Thymus (tissue), 11 donors: ENCODE data around the gene ST6GALNAC6. TPM values are rescaled to one million over a fixed set of nuclear protein-coding genes. Genes with fewer than 3 reads are reported as not detected.

ENCODE experiments used
- DNase-seq, 9 donors: peaks; one replicate each; pipeline ENCODE4 v3.0.0-alpha.2; 2013; ENCODE audit warnings: low spot score in 9 of 9, low read depth in 6 of 9, missing footprints in 1 of 9
- H3K27ac ChIP-seq, 2 donors: one replicate each; pipeline ENCODE4 v1.5.1; 2013; ENCODE audit warnings: control low read depth in 1 of 2, low read depth in 1 of 2, low read length in 1 of 2, mild to moderate bottlenecking in 1 of 2, moderate library complexity in 1 of 2
- H3K27me3 ChIP-seq, 2 donors: one replicate each; pipeline ENCODE4 v1.5.1; 2013; ENCODE audit warnings: low read length in 1 of 2; ENCODE audit not compliant: control insufficient read depth in 2 of 2, insufficient read depth in 1 of 2
- H3K36me3 ChIP-seq, 2 donors: one replicate each; pipeline ENCODE4 v1.5.1; 2013; ENCODE audit warnings: low read length in 1 of 2, mild to moderate bottlenecking in 1 of 2, moderate library complexity in 1 of 2; ENCODE audit not compliant: control insufficient read depth in 2 of 2, insufficient read depth in 2 of 2
- H3K4me1 ChIP-seq, 2 donors: one replicate each; pipeline ENCODE4 v1.5.1; 2013; ENCODE audit warnings: low read length in 2 of 2; ENCODE audit not compliant: control insufficient read depth in 2 of 2, insufficient read depth in 2 of 2
- H3K4me3 ChIP-seq, 2 donors: one replicate each; pipeline ENCODE4 v1.5.1; 2013; ENCODE audit warnings: low read length in 2 of 2, control low read depth in 1 of 2, mild to moderate bottlenecking in 1 of 2
- H3K9me3 ChIP-seq, 2 donors: one replicate each; pipeline ENCODE4 v1.5.1; 2013; ENCODE audit warnings: low read length in 1 of 2, mild to moderate bottlenecking in 1 of 2; ENCODE audit not compliant: control insufficient read depth in 2 of 2, insufficient read depth in 1 of 2
- WGBS: extraction: QIAGEN DNeasy Blood & Tissue Kit; methylation state at CpG from one replicate; pipeline ENCODE4 v1.1.7; 2013; 5-methylcytosine and 5-hydroxymethylcytosine counted together
- polyA plus RNA-seq: library from polyadenylated mRNA; stranded (reverse); fragments of 200-250 nt; gene quantifications from one replicate; pipeline ENCODE4 v1.2.3, GENCODE V29; 2013
- total RNA-seq: library from RNA; stranded (reverse); fragments of 120-200 nt; gene quantifications from one replicate; pipeline ENCODE4 v1.2.4, GENCODE V29; 2013
- donor health status: healthy.

Gene ST6GALNAC6
- total and polyA plus RNA-seq, 2 donors = 16.2 to 42.8 TPM

GRCh38 chr9:127936347-127936852, 37.0 kb upstream of the ST6GALNAC6 start:
- Histone ChIP-seq H3K27me3 (peaks cover 0 to 5% of the 10 kb centered on the region in 2 donors), H3K36me3 (peaks cover 14 to 35% of the 10 kb centered on the region in 2 donors), H3K4me1 (peaks cover 20 to 43% of the 10 kb centered on the region in 2 donors), H3K27ac (no peak overlapping the region), H3K4me3 (peak overlapping the region in 1 of 2 donors; percentile 64), H3K9me3 (no peaks in the 10 kb centered on the region)
- no peak for DNase-seq
- WGBS = 92% methylated on average over 14 of the region's 14 CpGs

- peaks cover 4 to 11% of the 10 kb centered on the region in 2 donors for H3K27me3 ChIP-seq
- no peak overlapping the region for H3K4me3 ChIP-seq
- WGBS = 96% methylated on average over 4 of the region's 4 CpGs
- no peak for DNase-seq
- peaks cover 25 to 49% of the 10 kb centered on the region in 2 donors for H3K4me1 ChIP-seq
- no peaks in the 10 kb centered on the region for H3K9me3 ChIP-seq
- H3K36me3 ChIP-seq = peaks cover 8 to 29% of the 10 kb centered on the region in 2 donors
- no peak overlapping the region for H3K27ac ChIP-seq
Measured at GRCh38 chr9:127935765-127936221, 36.4 kb upstream of the ST6GALNAC6 start.

- H3K27ac ChIP-seq = no peak overlapping the region
- no peaks in the 10 kb centered on the region for H3K9me3 ChIP-seq
- peaks cover 32 to 57% of the 10 kb centered on the region in 2 donors for H3K4me1 ChIP-seq
- H3K27me3 ChIP-seq = peaks cover 8 to 19% of the 10 kb centered on the region in 2 donors
- 90% methylated on average over 11 of the region's 11 CpGs for WGBS
- no peak overlapping the region for H3K4me3 ChIP-seq
- peaks cover 8 to 21% of the 10 kb centered on the region in 2 donors for H3K36me3 ChIP-seq
- DNase-seq = no peak
Measured at GRCh38 chr9:127934986-127935385, 35.6 kb upstream of the ST6GALNAC6 start.

- peaks cover 0 to 1% of the 10 kb centered on the region in 2 donors for H3K9me3 ChIP-seq
- no peak overlapping the region for H3K27ac ChIP-seq
- peaks cover 32 to 57% of the 10 kb centered on the region in 2 donors for H3K4me1 ChIP-seq
- peaks cover 6 to 16% of the 10 kb centered on the region in 2 donors for H3K36me3 ChIP-seq
- DNase-seq = no peak
- peaks cover 8 to 26% of the 10 kb centered on the region in 2 donors for H3K27me3 ChIP-seq
- WGBS = 99% methylated on average over 4 of the region's 4 CpGs
- no peak overlapping the region for H3K4me3 ChIP-seq
Measured at GRCh38 chr9:127934248-127934647, 34.8 kb upstream of the ST6GALNAC6 start.

- H3K27ac ChIP-seq = no peak overlapping the region
- 58% methylated on average over 18 of the region's 18 CpGs for WGBS
- peaks cover 34 to 56% of the 10 kb centered on the region in 2 donors for H3K27me3 ChIP-seq
- peaks cover 0 to 25% of the 10 kb centered on the region in 2 donors for H3K9me3 ChIP-seq
- DNase-seq = no peak
- H3K4me1 ChIP-seq = peaks cover 21 to 53% of the 10 kb centered on the region in 2 donors
- peak overlapping the region; percentile 16 to 54 for H3K4me3 ChIP-seq
- peaks cover 6 to 16% of the 10 kb centered on the region in 2 donors for H3K36me3 ChIP-seq
Measured at GRCh38 chr9:127931092-127931881, 31.9 kb upstream of the ST6GALNAC6 start.

- Histone ChIP-seq H3K4me3 (peak within 1 kb of the TSS; percentile 16 to 54), H3K9me3 (peaks cover 0 to 26% of the 10 kb centered on the region in 2 donors), H3K27ac (no peak within 1 kb of the TSS), H3K36me3 (peaks cover 6 to 10% of the 10 kb centered on the region in 2 donors), H3K4me1 (peaks cover 16 to 45% of the 10 kb centered on the region in 2 donors), H3K27me3 (peaks cover 40 to 64% of the 10 kb centered on the region in 2 donors)
- WGBS = 3% methylated on average over 70 of the region's 70 CpGs
- DNase-seq = peak in 1 of 9 donors; percentile 67
Measured at GRCh38 chr9:127930231-127931091, 31.1 kb upstream of the ST6GALNAC6 start, which contains the start of gene PIP5KL1. PIP5KL1 (minus strand) TSS chr9:127930777; CDS start chr9:127930752, 25 bp downstream.

- no peak overlapping the region for H3K27ac ChIP-seq
- peaks cover 16 to 38% of the 10 kb centered on the region in 2 donors for H3K4me1 ChIP-seq
- H3K27me3 ChIP-seq = peaks cover 40 to 73% of the 10 kb centered on the region in 2 donors
- peaks cover 0 to 3% of the 10 kb centered on the region in 2 donors for H3K36me3 ChIP-seq
- no peak overlapping the region for H3K4me3 ChIP-seq
- peaks cover 0 to 29% of the 10 kb centered on the region in 2 donors for H3K9me3 ChIP-seq
- 79% methylated on average over 10 of the region's 10 CpGs for WGBS
- no peak for DNase-seq
Measured at GRCh38 chr9:127929625-127929979, 30.2 kb upstream of the ST6GALNAC6 start.

GRCh38 chr9:127928676-127929624, 29.5 kb upstream of the ST6GALNAC6 start:
- Histone ChIP-seq H3K27ac (no peak overlapping the region), H3K27me3 (peaks cover 40 to 79% of the 10 kb centered on the region in 2 donors), H3K36me3 (no peaks in the 10 kb centered on the region), H3K4me3 (no peak overlapping the region), H3K4me1 (peaks cover 16 to 38% of the 10 kb centered on the region in 2 donors), H3K9me3 (peaks cover 0 to 30% of the 10 kb centered on the region in 2 donors)
- 77% methylated on average over 11 of the region's 11 CpGs for WGBS
- no peak for DNase-seq
